H1 (cell line): Measurements from ENCODE around the gene LIG1. TPM values are rescaled to one million over a fixed set of nuclear protein-coding genes. Genes with fewer than 3 reads are reported as not detected.

Source experiments
- CTCF ChIA-PET: fragments of 300-600 bp; sonication (Branson Sonifier 250); formaldehyde crosslinking; loops from one replicate; lab custom pipeline; 2021; ENCODE audit not compliant: partially characterized antibody; lab: Charles Lee
- POLR2A ChIA-PET: fragments of 300-600 bp; sonication (Branson Sonifier 250); formaldehyde crosslinking; loops from one replicate; lab custom pipeline; 2021; ENCODE audit warnings: inconsistent platforms; ENCODE audit not compliant: partially characterized antibody; lab: Charles Lee
- DNase-seq, 2 experiments: peaks; one replicate each; pipeline versions ENCODE4 v3.0.0 to v3.0.0-alpha.2; 2010 to 2022; ENCODE audit warnings: low spot score in 2 of 2, low read depth in 1 of 2, mixed read lengths in 1 of 2
- FAIRE-seq: peaks from 2 replicates; lab custom pipeline; 2011; peaks lifted over from hg19 to GRCh38; lab: Jason Lieb, UNC
- H2AFZ ChIP-seq: 2 replicates; pipeline ENCODE4 v1.8.1; 2012; ENCODE audit warnings: low read length, inconsistent platforms
- H2AK5ac ChIP-seq: 2 replicates; pipeline ENCODE4 v1.6.1; 2013; ENCODE audit warnings: low read depth, low read length
- H2BK120ac ChIP-seq: replicated peaks from 2 replicates; pipeline ENCODE3; 2013; ENCODE audit warnings: low read depth, low read length, inconsistent platforms
- H2BK12ac ChIP-seq: 2 replicates; pipeline ENCODE4 v1.6.1; 2013; ENCODE audit warnings: low read depth, low read length
- H2BK15ac ChIP-seq: 2 replicates; pipeline ENCODE4 v1.6.1; 2013; ENCODE audit warnings: low read length
- H2BK20ac ChIP-seq: 2 replicates; pipeline ENCODE4 v1.6.1; 2013; ENCODE audit warnings: low read length
- H2BK5ac ChIP-seq: 2 replicates; pipeline ENCODE4 v1.6.1; 2013; ENCODE audit warnings: low read depth, low read length
- H3K14ac ChIP-seq: 2 replicates; pipeline ENCODE4 v1.6.1; 2013; ENCODE audit warnings: inconsistent platforms; ENCODE audit not compliant: insufficient read length
- H3K18ac ChIP-seq: 2 replicates; pipeline ENCODE4 v1.6.1; 2013; ENCODE audit warnings: low read length; ENCODE audit errors: extremely low read depth
- H3K23ac ChIP-seq: 2 replicates; pipeline ENCODE4 v1.6.1; 2013; ENCODE audit warnings: inconsistent platforms; ENCODE audit not compliant: insufficient read length
- H3K23me2 ChIP-seq: 2 replicates; pipeline ENCODE4 v1.6.1; 2013; ENCODE audit warnings: low read depth, low read length
- H3K27ac ChIP-seq: 2 replicates; pipeline ENCODE4 v1.6.1; 2011; ENCODE audit warnings: low read depth, low read length, inconsistent platforms
- H3K27me3 ChIP-seq, 4 experiments: replicated peaks in 1 of 4; 1 replicate in 1 of 4; 2 replicates in 3 of 4; pipeline versions ENCODE4 v1.6.1 to v1.8.1; 2011 to 2013; ENCODE audit warnings: low read length in 3 of 4, mild to moderate bottlenecking in 3 of 4, inconsistent platforms in 2 of 4, mixed read lengths in 2 of 4, moderate library complexity in 1 of 4; ENCODE audit not compliant: control insufficient read depth in 3 of 4, insufficient read depth in 3 of 4; ENCODE audit errors: extremely low read depth in 1 of 4
- H3K36me3 ChIP-seq, 4 experiments: 2 replicates each; pipeline versions ENCODE4 v1.6.1 to v1.8.1; 2011 to 2013; ENCODE audit warnings: mild to moderate bottlenecking in 4 of 4, low read length in 3 of 4, moderate library complexity in 2 of 4, control low read depth in 1 of 4, inconsistent platforms in 1 of 4; ENCODE audit not compliant: insufficient read depth in 4 of 4, control insufficient read depth in 2 of 4
- H3K4ac ChIP-seq: replicated peaks from 2 replicates; pipeline ENCODE3; 2013; ENCODE audit warnings: low read length, low read depth, mixed read lengths, inconsistent platforms; ENCODE audit not compliant: insufficient read length
- H3K4me1 ChIP-seq, 4 experiments: replicated peaks in 1 of 4; 1 replicate in 1 of 4; 2 replicates in 3 of 4; pipeline versions ENCODE4 v1.6.1 to v1.8.1; 2011 to 2013; ENCODE audit warnings: low read length in 3 of 4, inconsistent platforms in 2 of 4, mixed read lengths in 1 of 4; ENCODE audit not compliant: insufficient read depth in 4 of 4, control insufficient read depth in 3 of 4
- H3K4me2 ChIP-seq, 2 experiments: 2 replicates each; pipeline versions ENCODE4 v1.6.1 to v1.8.1; 2011 to 2013; ENCODE audit warnings: low read depth in 2 of 2, low read length in 2 of 2, control low read depth in 1 of 2, inconsistent platforms in 1 of 2, mild to moderate bottlenecking in 1 of 2; ENCODE audit not compliant: insufficient read depth in 1 of 2
- H3K4me3 ChIP-seq, 4 experiments: fragments of 200-600, 300-600 bp in 1 of 4; sonication (generic), shearing (Covaris generic), sonication (Bioruptor Twin) in 1 of 4; 2 replicates each; pipeline versions ENCODE4 v1.5.1 to v1.8.1; 2011 to 2016; ENCODE audit warnings: low read length in 4 of 4, low read depth in 3 of 4, control low read depth in 2 of 4, inconsistent platforms in 2 of 4, mild to moderate bottlenecking in 2 of 4, mixed read lengths in 1 of 4, moderate library complexity in 1 of 4; ENCODE audit not compliant: insufficient read depth in 2 of 4; ENCODE audit errors: extremely low read depth in 1 of 4
- H3K56ac ChIP-seq: replicated peaks from 2 replicates; pipeline ENCODE3; 2013; ENCODE audit warnings: low read depth, mild to moderate bottlenecking, mixed read lengths, low read length, inconsistent platforms; ENCODE audit not compliant: insufficient read length
- H3K79me1 ChIP-seq: 2 replicates; pipeline ENCODE4 v1.6.1; 2013; ENCODE audit warnings: low read depth, low read length, control low read depth
- H3K79me2 ChIP-seq, 2 experiments: 2 replicates each; pipeline versions ENCODE4 v1.6.1 to v1.8.1; 2012 to 2013; ENCODE audit warnings: low read length in 2 of 2, mild to moderate bottlenecking in 2 of 2, inconsistent platforms in 1 of 2; ENCODE audit not compliant: insufficient read depth in 2 of 2, control insufficient read depth in 1 of 2
- H3K9ac ChIP-seq, 4 experiments: replicated peaks in 1 of 4; 1 replicate in 1 of 4; 2 replicates in 3 of 4; pipeline versions ENCODE4 v1.6.1 to v1.8.1; 2011 to 2013; ENCODE audit warnings: low read depth in 3 of 4, low read length in 3 of 4, control low read depth in 2 of 4, mild to moderate bottlenecking in 2 of 4, moderate library complexity in 2 of 4, inconsistent platforms in 1 of 4; ENCODE audit errors: extremely low read depth in 1 of 4
- H3K9me3 ChIP-seq, 2 experiments: 2 replicates each; pipeline versions ENCODE4 v1.6.1 to v1.8.1; 2012 to 2013; ENCODE audit warnings: mild to moderate bottlenecking in 2 of 2, moderate library complexity in 2 of 2, control low read depth in 1 of 2, inconsistent platforms in 1 of 2, low read depth in 1 of 2, low read length in 1 of 2, mixed read lengths in 1 of 2; ENCODE audit not compliant: insufficient read depth in 2 of 2
- H4K20me1 ChIP-seq, 2 experiments: replicated peaks in 1 of 2; 2 replicates each; pipeline versions ENCODE3 to v1.8.1; 2011 to 2013; ENCODE audit warnings: inconsistent platforms in 2 of 2, low read length in 2 of 2, mild to moderate bottlenecking in 1 of 2; ENCODE audit not compliant: insufficient read depth in 2 of 2, control insufficient read depth in 1 of 2
- H4K5ac ChIP-seq: 2 replicates; pipeline ENCODE4 v1.6.1; 2013; ENCODE audit warnings: low read length, low read depth, mixed read lengths, inconsistent platforms; ENCODE audit not compliant: insufficient read length
- H4K8ac ChIP-seq: 2 replicates; pipeline ENCODE4 v1.8.0; 2013; ENCODE audit warnings: mild to moderate bottlenecking, moderate library complexity, low read length, inconsistent platforms; ENCODE audit not compliant: insufficient read depth; ENCODE audit errors: extremely low read depth
- H4K91ac ChIP-seq: replicated peaks from 2 replicates; pipeline ENCODE3; 2013; ENCODE audit warnings: low read length, mixed read lengths, inconsistent platforms; ENCODE audit not compliant: insufficient read length
- ASH2L ChIP-seq: fragments of 200-600, 300-600 bp; sonication (generic); IDR thresholded peaks from one replicate; pipeline ENCODE4 v1.7.1; 2017; ENCODE audit warnings: low read length
- ATF2 ChIP-seq: IDR thresholded peaks from 2 replicates; pipeline ENCODE4 v1.6.1; 2012; ENCODE audit warnings: low read length, inconsistent platforms
- EZH2 ChIP-seq: fragments of 200-600 bp; sonication (generic); IDR thresholded peaks from 2 replicates; pipeline ENCODE4 v1.7.1; 2012; ENCODE audit warnings: low read depth, mild to moderate bottlenecking, moderate library complexity, low read length, inconsistent platforms; ENCODE audit not compliant: severe bottlenecking
- GTF2F1 ChIP-seq: IDR thresholded peaks from 2 replicates; pipeline ENCODE4 v1.6.1; 2012; ENCODE audit warnings: low read depth, low read length, improper control_type of control experiment, borderline replicate concordance
- JUND ChIP-seq: IDR thresholded peaks from 2 replicates; pipeline ENCODE4 v1.6.1; 2011; ENCODE audit warnings: mild to moderate bottlenecking, improper control_type of control experiment, low read length
- MAFK ChIP-seq: IDR thresholded peaks from 2 replicates; pipeline ENCODE4 v1.6.1; 2012; ENCODE audit warnings: low read depth, mild to moderate bottlenecking, improper control_type of control experiment, low read length
- POLR2A ChIP-seq, 2 experiments: IDR thresholded peaks; 1 replicate in 1 of 2; 2 replicates in 1 of 2; pipeline ENCODE4 v1.6.1; 2011; ENCODE audit warnings: low read depth in 2 of 2, low read length in 2 of 2, mild to moderate bottlenecking in 2 of 2; ENCODE audit errors: control extremely low read depth in 1 of 2
- RAD21 ChIP-seq, 2 experiments: IDR thresholded peaks in 1 of 2; conservative IDR thresholded peaks in 1 of 2; 2 replicates each; pipeline ENCODE4 v1.6.1; 2011; ENCODE audit warnings: low read depth in 2 of 2, low read length in 2 of 2, improper control_type of control experiment in 1 of 2, inconsistent platforms in 1 of 2, mild to moderate bottlenecking in 1 of 2, moderate library complexity in 1 of 2
- SRF ChIP-seq: IDR thresholded peaks from 2 replicates; pipeline ENCODE4 v1.6.1; 2011; ENCODE audit warnings: mild to moderate bottlenecking, low read depth, low read length, moderate library complexity
- WGBS, 2 experiments: shearing (Covaris generic) in 1 of 2; methylation state at CpG; one replicate each; pipeline versions ENCODE4 v1.1.6 to v1.1.7; 2013 to 2015; ENCODE audit warnings: low lambda C conversion rate in 2 of 2, mixed read lengths in 2 of 2, inconsistent platforms in 1 of 2, low coverage in 1 of 2, missing lambda C conversion rate in 1 of 2; ENCODE audit not compliant: insufficient replicate concordance in 2 of 2, insufficient coverage in 1 of 2, insufficient read length in 1 of 2; ENCODE audit errors: extremely low coverage in 1 of 2, missing lambda C conversion rate in 1 of 2; 5-methylcytosine and 5-hydroxymethylcytosine counted together
- polyA plus RNA-seq, 7 experiments: library from polyadenylated mRNA; depleted of rRNA in 3 of 7; stranded (reverse) in 5 of 7; unstranded in 2 of 7; fragments of >200 nt in 5 of 7; fragments of 200-250 nt in 2 of 7; gene quantifications; 1 replicate in 5 of 7; 2 replicates in 1 of 7; 4 replicates in 1 of 7; pipeline versions ENCODE4 v1.2.1 to v1.2.3, GENCODE V29; 2011 to 2013; ENCODE audit warnings: missing spikeins in 2 of 7, mixed read lengths in 2 of 7
- total RNA-seq: library from RNA; stranded (reverse); fragmentation: NEBNext Ultra II Directional; extraction: Animal tissue kit (Norgen Biotek cat#: 25700); gene quantifications from 2 replicates; pipeline ENCODE4 v1.2.1, GENCODE V29; 2021

Gene LIG1
- total and polyA plus RNA-seq, 2 of the 8 experiments (the other 6 are each of a cell fraction or from before 2014, with no cell fraction given) = 67.6 to 113 TPM

GRCh38 chr19:48190288-48190884, 20.2 kb upstream of the LIG1 start:
- 27% methylated on average over 13 of the region's 13 CpGs; no CpG with 5 or more reads in 1 of the 2 experiments for WGBS, 2 experiments
- POLR2A ChIA-PET = interaction anchor here (0.6 to 1.9 kb wide), 8 partner anchors 9 to 90 kb away, joined by 3 to 7 read pairs (median 3); no protein-coding TSS in a partner anchor
- Histone ChIP-seq H3K18ac (no peak overlapping the region), H3K27me3 (no peaks in the 10 kb centered on the region), H2AK5ac (no peak overlapping the region), H3K23ac (no peak overlapping the region), H3K23me2 (peaks cover 2% of the 10 kb centered on the region; the same call in 1 of the 2 replicates), H4K5ac (peak overlapping the region; percentile 3), H3K4me2 (peak overlapping the region; percentile 26 to 45; a peak in 2 of 4 replicates), H3K9ac (no peak overlapping the region), H3K4me3 (peak overlapping the region in 1 of 4 experiments; percentile 27; a peak in 2 of 8 replicates), H3K36me3 (peaks cover 0 to 24% (median 6%) of the 10 kb centered on the region in 4 experiments; a peak in 4 of 8 replicates), H3K79me2 (no peaks in the 10 kb centered on the region), H4K91ac (no peak overlapping the region), H3K27ac (peak overlapping the region; percentile 49; the same call in 1 of the 2 replicates), H3K4me1 (peaks cover 0 to 4% (median 2%) of the 10 kb centered on the region in 4 experiments; a peak in 3 of 7 replicates), H3K4ac (no peak overlapping the region), H2BK12ac (no peak overlapping the region), H2BK5ac (no peak overlapping the region), H3K56ac (no peak overlapping the region), H3K14ac (no peak overlapping the region), H2BK15ac (no peak overlapping the region), H3K9me3 (peaks cover 0 to 4% of the 10 kb centered on the region in 2 experiments; a peak in 3 of 4 replicates), H4K8ac (no peak overlapping the region), H2AFZ (no peak overlapping the region), H2BK20ac (peak overlapping the region; percentile 90; the same call in 1 of the 2 replicates), H3K79me1 (no peaks in the 10 kb centered on the region), H2BK120ac (no peak overlapping the region), H4K20me1 (no peaks in the 10 kb centered on the region)
- FAIRE-seq (peak; percentile 88), DNase-seq (peak; percentile 91)
- CTCF ChIA-PET = interaction anchor here (0.6 to 3.9 kb wide), 23 partner anchors 8 to 1149 kb away, joined by 3 to 48 read pairs (median 4); partner anchors contain the start of genes KDELR1 and ZSWIM9
- TF ChIP-seq MAFK (peak; percentile 41; the same call in 1 of the 2 replicates), GTF2F1 (0 out of 2 replicates have a peak, but pooled peaks have one; percentile 44), JUND (peak; percentile 49; the same call in 1 of the 2 replicates), ATF2 (no peak), POLR2A (IDR thresholded peaks at IDR 0.05; ENCODE audit: control extremely low read depth in 1 of 2, low read depth in 2 of 2, low read length in 2 of 2) (0 out of 3 replicates have a peak, but pooled peaks of 1 of the 2 experiments have one; percentile 43), ASH2L (peak; percentile 45), EZH2 (no peak), SRF (peak; percentile 84), RAD21 (IDR thresholded peaks at IDR 0.05 in 1 of 2, conservative IDR thresholded peaks at IDR 0.05 in 1 of 2; ENCODE audit: low read depth in 2 of 2, low read length in 2 of 2) (peak; percentile 36 to 44; a peak in 3 of 4 replicates)
